Esophagus squamous epithelium (tissue), 5 donors: ENCODE measurements around the gene ADAMTS9. TPM values are rescaled to one million over a fixed set of nuclear protein-coding genes. Genes with fewer than 3 reads are reported as not detected.

Experiments
- DNase-seq: peaks from one replicate; lab custom pipeline; 2025; lab: John Stamatoyannopoulos, UW
- H3K27ac ChIP-seq, 4 donors: fragments of 200-600 bp; sonication (generic); one replicate each; pipeline ENCODE4 v1.5.1; 2016 to 2019; ENCODE audit warnings: mild to moderate bottlenecking in 1 of 4
- H3K27me3 ChIP-seq, 4 donors: fragments of 200-600 bp; sonication (generic); 1 replicate in 3 of 4; 2 replicates in 1 of 4; pipeline versions ENCODE4 v1.5.1 to v1.6.0; 2017 to 2021; ENCODE audit warnings: antibody characterized with exemption in 1 of 4
- H3K36me3 ChIP-seq, 3 donors: fragments of 200-600 bp; sonication (generic); one replicate each; pipeline ENCODE4 v1.5.1; 2016 to 2019
- H3K4me1 ChIP-seq, 3 donors: fragments of 200-600 bp; sonication (generic); one replicate each; pipeline ENCODE4 v1.5.1; 2017 to 2019
- H3K4me3 ChIP-seq, 4 donors: fragments of 200-600 bp; sonication (generic); 1 replicate in 3 of 4; 2 replicates in 1 of 4; pipeline ENCODE4 v1.5.1; 2016 to 2019; ENCODE audit warnings: mild to moderate bottlenecking in 2 of 4, moderate library complexity in 1 of 4
- H3K9me3 ChIP-seq, 3 donors: fragments of 200-600 bp; sonication (generic); one replicate each; pipeline ENCODE4 v1.5.1; 2016 to 2019
- POLR2A ChIP-seq, 4 donors: fragments of 450-650 bp; IDR thresholded peaks; one replicate each; pipeline ENCODE4 v1.6.1; 2017; ENCODE audit warnings: antibody characterized with exemption in 4 of 4, mild to moderate bottlenecking in 4 of 4, moderate library complexity in 3 of 4
- WGBS, 2 donors: methylation state at CpG; one replicate each; pipeline ENCODE4 v1.1.5; 2018; 5-methylcytosine and 5-hydroxymethylcytosine counted together
- intact Hi-C: fragments of 100-400 bp; cut with DNase I; formaldehyde crosslinking; loops from one replicate; pipeline ENCODE4 v1.15.0; 2022
- total RNA-seq, 4 donors: library from RNA; depleted of rRNA; stranded (reverse); fragments of >200 nt; gene quantifications; one replicate each; pipeline ENCODE4 v1.1.0, GENCODE V29; 2016
- TF ChIP-seq, protein P1 (sequence below), 6 experiments: fragments of 450-650 bp in 4 of 6; fragments of 200-600 bp in 2 of 6; sonication (generic) in 2 of 6; IDR thresholded peaks; one replicate each; pipeline ENCODE4 v1.5.1; 2016 to 2019; ENCODE audit warnings: antibody characterized with exemption in 6 of 6, mild to moderate bottlenecking in 4 of 6, moderate library complexity in 4 of 6
- donor health status: DM: yes; HTN: yes; CAD: no.

Gene ADAMTS9
- total RNA-seq, 4 donors from 2014 or later: 3.1 to 15.1 (median 5.9) TPM

- no peak for DNase-seq
- Histone ChIP-seq H3K4me3 (no peak overlapping the region), H3K4me1 (peaks cover 0 to 13% (median 0%) of the 10 kb centered on the region in 3 donors), H3K36me3 (peaks cover 0 to 5% (median 0%) of the 10 kb centered on the region in 3 donors), H3K9me3 (no peaks in the 10 kb centered on the region), H3K27me3 (no peaks in the 10 kb centered on the region), H3K27ac (no peak overlapping the region)
- TF ChIP-seq, protein P1, sequence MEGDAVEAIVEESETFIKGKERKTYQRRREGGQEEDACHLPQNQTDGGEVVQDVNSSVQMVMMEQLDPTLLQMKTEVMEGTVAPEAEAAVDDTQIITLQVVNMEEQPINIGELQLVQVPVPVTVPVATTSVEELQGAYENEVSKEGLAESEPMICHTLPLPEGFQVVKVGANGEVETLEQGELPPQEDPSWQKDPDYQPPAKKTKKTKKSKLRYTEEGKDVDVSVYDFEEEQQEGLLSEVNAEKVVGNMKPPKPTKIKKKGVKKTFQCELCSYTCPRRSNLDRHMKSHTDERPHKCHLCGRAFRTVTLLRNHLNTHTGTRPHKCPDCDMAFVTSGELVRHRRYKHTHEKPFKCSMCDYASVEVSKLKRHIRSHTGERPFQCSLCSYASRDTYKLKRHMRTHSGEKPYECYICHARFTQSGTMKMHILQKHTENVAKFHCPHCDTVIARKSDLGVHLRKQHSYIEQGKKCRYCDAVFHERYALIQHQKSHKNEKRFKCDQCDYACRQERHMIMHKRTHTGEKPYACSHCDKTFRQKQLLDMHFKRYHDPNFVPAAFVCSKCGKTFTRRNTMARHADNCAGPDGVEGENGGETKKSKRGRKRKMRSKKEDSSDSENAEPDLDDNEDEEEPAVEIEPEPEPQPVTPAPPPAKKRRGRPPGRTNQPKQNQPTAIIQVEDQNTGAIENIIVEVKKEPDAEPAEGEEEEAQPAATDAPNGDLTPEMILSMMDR (IDR thresholded peaks at IDR 0.05): no peak
- TF ChIP-seq POLR2A (IDR thresholded peaks at IDR 0.05): no peak
- 84 to 85% methylated on average over 2 to 3 of the region's 3 CpGs for WGBS, 2 donors
- intact Hi-C loops: no loop called here
These were observed 172.9 kb downstream of the ADAMTS9 start for GRCh38 chr3:64514889-64515288.

GRCh38 chr3:64509206-64509605, 178.6 kb downstream of the ADAMTS9 start:
- intact Hi-C loops: no loop called here
- Histone ChIP-seq H3K4me3 (no peak overlapping the region), H3K4me1 (peaks cover 0 to 15% (median 0%) of the 10 kb centered on the region in 3 donors), H3K36me3 (no peaks in the 10 kb centered on the region), H3K27me3 (no peaks in the 10 kb centered on the region), H3K27ac (no peak overlapping the region), H3K9me3 (no peaks in the 10 kb centered on the region)
- WGBS, 2 donors: 63 to 74% methylated on average over 5 of the region's 5 CpGs
- TF ChIP-seq, protein P1 (IDR thresholded peaks at IDR 0.05): no peak
- TF ChIP-seq POLR2A (IDR thresholded peaks at IDR 0.05): no peak
- no peak for DNase-seq

DNA sequence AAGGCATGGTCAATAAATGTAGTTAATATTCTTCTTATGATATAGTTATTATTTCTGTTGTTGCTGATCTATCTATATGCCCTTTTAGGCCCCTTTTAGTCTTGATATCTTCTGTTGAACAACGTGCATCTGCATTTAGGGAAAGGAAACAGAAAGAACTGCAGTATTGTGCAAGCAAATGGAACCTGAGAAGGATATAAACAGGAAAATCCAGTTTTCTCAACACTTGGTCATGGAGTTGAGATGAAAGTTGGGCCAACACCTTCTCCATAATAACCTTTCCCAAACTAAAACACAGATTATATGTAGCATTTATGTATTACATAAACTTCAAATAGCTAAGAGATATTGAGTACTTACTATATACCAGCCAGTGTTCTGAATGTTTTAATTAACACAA, 179.7 kb downstream of the ADAMTS9 start:
- DNase-seq: no peak
- TF ChIP-seq, protein P1 (IDR thresholded peaks at IDR 0.05): no peak
- TF ChIP-seq POLR2A (IDR thresholded peaks at IDR 0.05): no peak
- intact Hi-C loops: no loop called here
- Histone ChIP-seq H3K4me1 (peaks cover 0 to 15% (median 0%) of the 10 kb centered on the region in 3 donors), H3K27me3 (no peaks in the 10 kb centered on the region), H3K9me3 (no peaks in the 10 kb centered on the region), H3K36me3 (no peaks in the 10 kb centered on the region), H3K27ac (no peak overlapping the region), H3K4me3 (no peak overlapping the region)
- 25 to 56% methylated on average over 1 of the region's 1 CpG for WGBS, 2 donors

DNA sequence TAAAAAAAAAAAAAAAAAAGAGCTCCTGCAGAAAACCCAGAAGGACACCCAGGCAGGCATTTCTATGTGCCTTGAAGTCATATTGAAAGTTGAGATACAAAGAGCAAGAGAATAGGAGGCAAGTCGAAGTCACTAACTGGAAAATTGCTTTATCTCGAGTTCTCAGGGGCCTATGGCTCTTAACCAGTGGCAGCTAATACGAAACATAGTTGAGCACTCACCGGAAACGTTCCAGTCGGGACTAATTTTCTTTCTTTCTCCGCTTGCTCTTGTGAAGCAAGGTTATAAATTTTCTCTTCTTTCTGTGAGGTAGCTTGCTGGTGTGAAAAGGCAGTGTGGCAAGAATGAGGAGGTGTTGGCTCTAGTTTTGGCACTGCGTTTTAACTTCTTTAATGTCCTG, 181.5 kb downstream of the ADAMTS9 start:
- Histone ChIP-seq H3K4me1 (peaks cover 0 to 19% (median 0%) of the 10 kb centered on the region in 3 donors), H3K27me3 (no peaks in the 10 kb centered on the region), H3K27ac (no peak overlapping the region), H3K36me3 (no peaks in the 10 kb centered on the region), H3K4me3 (no peak overlapping the region), H3K9me3 (no peaks in the 10 kb centered on the region)
- intact Hi-C loops: no loop called here
- no peak for DNase-seq
- TF ChIP-seq POLR2A (IDR thresholded peaks at IDR 0.05): no peak
- TF ChIP-seq, protein P1 (IDR thresholded peaks at IDR 0.05): no peak
- WGBS, 2 donors: 83 to 91% methylated on average over 8 of the region's 8 CpGs

DNA sequence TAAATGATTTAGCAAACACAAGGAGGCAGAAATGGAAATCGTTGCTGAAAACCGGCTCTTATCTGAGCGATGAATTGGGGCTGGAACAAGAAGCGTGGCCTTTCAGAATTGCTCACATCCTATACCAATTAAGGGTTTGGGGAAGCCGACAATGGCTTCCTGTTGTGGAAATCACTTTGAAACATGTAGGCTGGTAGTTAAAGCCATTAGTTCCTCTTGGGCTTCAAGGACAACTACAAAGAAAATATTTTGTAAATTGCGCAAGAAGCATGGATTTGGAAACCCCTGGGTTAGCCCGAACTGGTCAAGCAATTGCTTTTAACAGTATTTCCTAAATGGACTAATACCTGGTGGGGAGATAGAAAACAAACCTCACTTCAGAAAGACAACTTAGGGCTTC, 182.4 kb downstream of the ADAMTS9 start:
- no peaks in the 10 kb centered on the region for H3K27me3 ChIP-seq
- WGBS, 2 donors: 48 to 59% methylated on average over 7 of the region's 7 CpGs
- H3K4me1 ChIP-seq: peaks cover 0 to 19% (median 0%) of the 10 kb centered on the region in 3 donors
- no peaks in the 10 kb centered on the region for H3K9me3 ChIP-seq
- no peaks in the 10 kb centered on the region for H3K36me3 ChIP-seq
- intact Hi-C loops: no loop called here
- no peak for DNase-seq
- no peak overlapping the region for H3K27ac ChIP-seq
- TF ChIP-seq POLR2A (IDR thresholded peaks at IDR 0.05): no peak
- no peak overlapping the region for H3K4me3 ChIP-seq

GRCh38 chr3:64502284-64502683, 185.5 kb downstream of the ADAMTS9 start:
- Histone ChIP-seq H3K9me3 (no peaks in the 10 kb centered on the region), H3K27me3 (no peaks in the 10 kb centered on the region), H3K4me1 (peaks cover 0 to 11% (median 0%) of the 10 kb centered on the region in 3 donors), H3K4me3 (no peak overlapping the region), H3K27ac (no peak overlapping the region), H3K36me3 (no peaks in the 10 kb centered on the region)
- intact Hi-C loops: no loop called here
- TF ChIP-seq, protein P1 (IDR thresholded peaks at IDR 0.05): no peak
- TF ChIP-seq POLR2A (IDR thresholded peaks at IDR 0.05): no peak
- DNase-seq: no peak
- WGBS, 2 donors: 70 to 75% methylated on average over 1 of the region's 1 CpG
